GM21381 (cell line): ENCODE measurements around the gene CHD2.

Experiments
- ATAC-seq: cut with Tn5 transposase; IDR thresholded peaks from one replicate; pipeline ENCODE4 v1.9.1; 2021; ENCODE audit warnings: mild to moderate bottlenecking, moderate library complexity; ENCODE audit not compliant: unreplicated experiment

Gene CHD2

DNA sequence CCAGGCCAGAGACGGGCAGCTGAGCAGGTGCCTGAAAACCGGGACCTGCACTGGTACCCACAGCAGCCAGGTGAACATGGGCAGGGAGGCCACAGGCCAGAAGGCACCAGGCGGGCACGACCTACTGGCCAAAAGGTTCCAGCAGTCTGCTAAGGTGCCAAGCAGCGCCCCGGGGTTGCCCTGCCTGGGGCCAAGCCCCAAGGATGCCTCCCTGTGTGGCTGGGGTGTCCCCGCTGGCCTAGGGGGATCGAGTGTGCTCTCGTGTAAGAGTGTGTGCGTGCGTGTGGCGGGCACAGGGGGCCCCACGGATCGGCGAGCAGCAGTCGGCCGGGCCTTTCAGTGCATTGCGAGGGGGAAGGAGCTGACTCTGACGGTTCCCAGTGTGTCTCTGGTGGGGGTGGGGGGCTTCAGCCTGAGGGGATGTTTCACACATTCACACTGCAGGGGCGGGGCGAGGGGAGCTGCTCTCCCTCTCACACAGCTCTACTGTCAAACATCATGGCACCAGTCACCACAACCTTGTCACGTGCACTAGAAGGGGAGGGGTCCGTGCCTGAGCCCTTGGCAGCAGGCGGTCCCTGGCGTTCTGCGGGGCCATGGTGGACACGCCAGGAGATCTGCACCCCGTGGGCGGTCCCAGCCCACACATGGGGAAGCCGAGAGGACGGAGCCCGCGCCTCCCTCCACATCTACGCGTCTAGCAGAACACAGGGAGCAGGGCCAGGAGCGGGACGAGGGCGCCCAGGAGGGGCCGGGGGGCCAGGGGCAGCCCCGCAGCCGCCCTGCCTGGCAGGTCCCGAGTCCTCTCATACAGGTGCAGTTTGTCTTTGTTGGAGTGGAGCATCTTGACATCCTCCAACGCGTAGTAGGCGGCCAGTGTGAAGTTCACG, 144.4 kb downstream of the CHD2 start:
- ATAC-seq = no peak

DNA sequence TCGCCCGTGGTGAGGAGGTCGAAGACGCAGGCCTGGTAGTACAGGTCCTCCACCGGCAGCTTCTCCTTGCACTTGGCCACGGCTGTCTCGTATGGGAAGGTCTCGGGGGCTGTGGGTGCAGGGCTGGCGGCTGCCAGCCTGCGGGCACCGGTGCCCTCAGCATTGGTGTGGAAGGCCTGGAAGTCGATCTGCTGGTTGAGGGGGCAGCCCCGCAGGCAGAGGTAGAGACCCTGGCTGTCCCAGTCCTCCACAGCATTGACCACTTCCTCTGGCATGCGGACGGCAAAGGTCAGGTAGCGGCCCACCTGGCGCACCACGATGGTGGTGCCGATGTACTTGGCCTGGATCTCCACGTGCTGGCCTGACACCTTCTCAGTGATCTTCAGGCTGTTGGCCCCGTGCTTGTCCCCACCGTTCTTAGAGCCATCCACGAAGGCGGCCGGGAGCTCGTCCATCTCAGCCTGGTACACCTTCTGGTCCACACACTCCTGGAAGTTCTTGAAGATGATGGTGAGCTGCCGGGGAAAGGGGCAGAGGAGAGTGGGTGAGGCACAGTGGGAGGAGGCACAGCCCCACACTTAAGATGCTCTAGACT, 145.2 kb downstream of the CHD2 start:
- no peak for ATAC-seq

DNA sequence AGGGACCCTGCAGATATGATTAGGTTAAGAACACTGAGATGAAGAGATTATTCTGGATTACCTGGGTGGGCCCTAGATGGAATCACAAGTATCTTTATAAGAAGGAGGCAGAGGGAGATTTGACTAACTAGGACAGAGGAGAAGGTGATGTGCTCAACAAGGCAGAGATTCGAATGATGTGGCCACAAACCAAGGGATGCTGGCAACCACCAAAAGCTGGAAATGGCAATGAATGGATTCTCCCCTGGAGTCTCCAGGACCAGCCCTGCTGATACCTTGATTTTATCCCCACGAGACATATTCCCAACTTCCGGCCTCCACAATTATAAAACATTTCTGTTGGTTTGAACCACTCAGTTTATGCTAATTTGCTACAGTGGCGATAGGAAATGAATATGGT, 146.0 kb downstream of the CHD2 start:
- no peak for ATAC-seq

DNA sequence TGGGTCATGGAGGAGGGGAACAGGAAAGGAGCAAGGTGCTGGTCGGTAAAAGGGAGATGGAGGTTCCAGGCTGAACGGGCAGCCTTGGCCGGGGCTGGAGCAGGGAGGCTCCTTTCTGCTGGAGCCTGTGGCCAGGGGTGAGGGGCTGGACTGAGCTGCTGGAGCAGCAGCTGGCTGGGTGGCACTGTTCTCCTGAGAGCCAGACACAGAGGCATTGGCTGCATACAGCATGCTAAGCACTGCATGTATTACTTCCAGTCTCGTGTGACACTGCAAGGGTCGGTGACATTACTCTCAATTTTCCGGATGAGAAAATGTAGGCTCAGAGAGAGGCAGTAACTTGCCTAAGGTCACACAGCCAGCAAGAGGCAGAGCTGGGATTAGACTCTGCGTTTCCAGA, 146.6 kb downstream of the CHD2 start:
- ATAC-seq = no peak

DNA sequence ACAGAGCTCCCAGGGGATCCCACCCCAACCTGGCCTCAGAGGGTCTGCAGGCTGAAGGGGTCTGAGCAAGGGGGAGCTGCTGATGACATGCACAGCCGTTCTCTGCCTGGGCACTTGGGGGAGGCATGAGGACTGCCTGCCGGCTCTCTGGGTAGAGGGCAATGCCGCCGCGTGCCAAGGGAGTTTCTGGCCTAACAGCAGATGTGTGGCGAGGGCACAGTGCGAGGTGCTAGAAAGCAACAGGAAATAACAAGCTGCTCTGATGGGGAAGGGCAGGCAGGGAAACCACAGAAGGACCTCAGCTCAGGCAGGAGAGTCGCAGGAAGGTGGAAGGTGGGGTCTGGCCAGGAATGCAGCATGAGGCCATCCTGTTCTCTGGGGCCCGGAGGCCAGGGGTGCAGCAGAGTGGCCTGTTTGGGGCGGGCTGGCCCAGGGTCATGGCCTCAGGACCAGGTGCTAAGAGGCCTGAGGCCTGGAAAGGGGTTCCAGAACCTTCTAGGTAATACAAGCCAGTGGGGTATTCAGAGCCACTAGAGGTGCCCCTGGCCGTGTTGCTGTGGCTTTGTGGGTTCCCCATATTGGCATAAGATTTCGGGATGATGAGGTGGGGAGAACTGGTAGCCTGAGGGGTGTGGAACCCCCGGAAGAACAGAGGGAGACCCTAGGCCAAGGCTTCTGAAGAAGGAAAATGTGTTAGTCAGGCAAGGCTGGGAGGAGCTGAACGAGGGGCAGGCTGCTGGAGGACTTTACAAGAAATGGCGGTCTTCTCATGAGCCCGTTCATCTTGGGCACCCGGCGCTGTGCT, 147.7 kb downstream of the CHD2 start:
- ATAC-seq = no peak

DNA sequence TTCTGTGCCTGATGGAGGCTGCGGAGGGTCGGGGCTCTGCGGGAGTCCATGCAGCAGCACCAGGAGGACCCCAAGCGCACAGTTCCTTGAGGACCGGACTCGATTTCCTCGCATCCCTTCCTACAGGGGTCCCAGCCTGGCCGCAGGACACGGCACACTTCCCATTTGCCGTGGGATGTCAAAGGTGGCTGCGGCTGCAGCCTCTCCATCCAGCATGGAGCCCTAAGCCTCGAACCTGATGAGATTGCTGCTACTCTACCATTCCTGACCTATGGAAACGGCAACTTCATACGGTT, 148.2 kb downstream of the CHD2 start:
- no peak for ATAC-seq

DNA sequence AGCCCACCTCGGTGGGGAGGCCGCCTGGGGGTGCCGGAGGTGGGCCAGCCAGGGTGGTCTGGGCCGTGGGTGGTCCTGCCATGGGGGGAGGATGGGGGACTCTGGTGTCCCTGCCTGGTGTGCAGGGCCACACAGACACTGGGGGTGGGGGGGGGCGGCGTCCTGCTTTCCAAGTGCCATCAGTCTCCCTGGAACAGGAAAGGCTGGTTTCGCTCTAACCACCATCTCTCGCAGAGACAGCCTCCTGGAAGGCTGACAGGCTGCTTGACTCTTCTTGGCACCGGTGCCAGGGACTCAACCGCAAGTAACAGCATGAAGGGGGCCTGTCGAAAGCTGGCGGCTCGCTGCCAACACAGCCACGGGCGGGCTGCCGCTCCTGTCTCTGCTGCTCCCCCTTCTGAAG, 148.6 kb downstream of the CHD2 start:
- no peak for ATAC-seq

DNA sequence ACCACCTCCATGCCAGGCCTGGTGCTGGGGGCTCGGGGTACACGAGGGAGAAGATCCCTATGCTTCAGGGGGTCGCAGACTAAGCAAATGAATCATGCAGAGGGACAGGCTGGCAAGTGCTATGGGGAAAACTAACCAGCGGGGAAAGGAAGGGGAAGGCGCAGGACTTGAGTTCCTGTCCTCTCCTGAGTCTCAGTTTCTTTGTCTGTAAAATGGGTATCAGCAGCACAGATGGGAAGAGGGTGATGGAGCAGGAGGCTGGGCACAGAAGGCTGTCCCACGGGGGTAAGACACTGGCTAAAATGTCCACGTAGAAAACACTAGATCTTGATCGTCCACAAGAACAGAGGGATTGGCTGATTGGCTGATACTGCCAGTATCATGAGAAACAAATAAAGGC, 149.1 kb downstream of the CHD2 start:
- no peak for ATAC-seq

DNA sequence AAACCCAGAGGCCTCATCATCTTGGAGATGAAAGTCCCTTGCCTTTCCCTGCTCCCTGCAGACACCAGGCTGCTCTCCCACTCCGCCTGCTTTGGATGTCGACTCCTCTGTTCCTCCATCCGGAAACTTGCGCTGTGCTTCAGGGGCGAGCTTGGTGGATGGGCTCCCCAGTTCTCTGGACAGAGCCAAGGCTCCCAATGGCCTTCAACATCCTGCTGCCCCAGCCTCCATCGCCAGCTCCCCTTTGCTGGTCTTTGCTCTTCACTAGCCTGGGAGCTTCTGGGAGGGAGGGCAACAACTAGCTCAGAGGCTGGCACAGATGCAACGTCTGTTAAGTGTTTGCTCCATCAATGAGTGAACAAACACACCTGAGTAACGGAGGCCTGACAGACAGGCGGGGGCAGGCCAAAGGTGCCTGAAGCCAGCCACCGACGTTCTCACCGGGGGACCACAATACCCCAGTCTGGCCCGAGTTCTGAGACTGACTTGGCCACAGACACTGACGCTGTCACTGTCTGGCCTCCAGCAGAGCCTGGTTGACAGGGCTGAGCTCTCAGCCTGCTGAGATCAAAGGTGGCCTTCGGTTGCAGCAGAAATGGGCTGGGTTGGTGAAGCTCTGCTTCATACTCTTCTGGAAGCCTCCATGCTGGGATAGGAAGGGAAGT, 149.9 kb downstream of the CHD2 start:
- no peak for ATAC-seq

DNA sequence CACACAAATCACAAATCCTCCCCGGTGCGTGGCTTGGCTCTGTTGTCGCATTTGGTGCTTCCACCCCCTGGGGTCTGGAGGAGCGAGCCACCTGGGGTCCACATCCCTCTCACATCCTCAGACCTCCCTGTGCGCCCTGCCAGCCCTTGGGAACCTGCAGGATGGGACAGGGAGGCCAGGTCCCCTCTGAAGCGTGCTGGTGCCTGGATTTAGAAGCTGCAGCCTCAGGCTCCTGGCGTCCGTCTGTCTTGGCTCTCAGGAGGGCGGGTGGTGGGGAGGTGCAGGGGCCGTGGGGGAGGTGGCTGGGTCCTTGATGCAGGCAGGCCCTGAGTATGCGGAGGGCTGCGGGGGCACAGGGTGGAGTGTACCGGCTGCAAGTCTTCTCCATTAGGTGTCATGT, 150.5 kb downstream of the CHD2 start:
- ATAC-seq = no peak

DNA sequence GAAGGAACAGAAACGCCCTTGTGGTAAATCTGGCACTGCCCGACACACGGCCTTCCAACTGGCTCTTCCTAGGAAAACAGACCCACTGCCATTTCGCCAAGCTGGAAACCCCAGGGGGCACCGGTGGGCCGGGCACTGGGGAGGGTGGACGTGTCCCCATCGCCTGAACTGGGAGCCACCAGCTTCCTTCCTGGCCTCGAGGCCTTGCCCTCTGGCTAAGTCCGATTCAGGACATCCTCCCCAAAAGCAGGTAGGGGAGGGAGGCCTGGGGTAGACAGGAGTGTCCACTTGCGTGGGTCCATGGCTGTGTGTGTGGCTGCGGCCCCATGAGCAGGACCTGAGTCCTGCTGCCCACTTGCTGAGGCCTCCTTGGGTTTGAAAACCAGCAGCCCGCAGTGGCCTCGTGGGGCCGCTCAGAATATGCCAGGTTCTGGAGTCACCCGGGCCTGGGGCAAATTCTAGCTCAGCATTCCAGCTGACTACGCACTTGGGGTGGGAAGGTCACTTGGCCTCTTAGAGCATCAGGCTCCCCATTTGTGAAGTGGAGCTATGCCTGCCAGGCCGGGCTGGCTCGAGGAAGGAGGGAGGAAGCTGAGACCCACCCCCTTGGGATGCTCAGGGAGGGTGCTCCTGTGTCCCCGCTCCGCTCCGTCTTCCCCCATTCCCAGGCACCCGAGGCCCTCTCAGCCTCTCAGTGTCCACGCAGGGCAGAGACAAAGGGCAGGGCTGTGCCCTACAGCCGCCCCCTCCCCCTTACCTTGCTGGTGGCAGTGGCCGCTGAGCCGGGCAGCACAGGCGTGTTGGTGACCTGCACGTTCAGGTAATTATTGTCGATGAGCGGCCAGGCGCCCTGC, 151.3 kb downstream of the CHD2 start:
- ATAC-seq = no peak

DNA sequence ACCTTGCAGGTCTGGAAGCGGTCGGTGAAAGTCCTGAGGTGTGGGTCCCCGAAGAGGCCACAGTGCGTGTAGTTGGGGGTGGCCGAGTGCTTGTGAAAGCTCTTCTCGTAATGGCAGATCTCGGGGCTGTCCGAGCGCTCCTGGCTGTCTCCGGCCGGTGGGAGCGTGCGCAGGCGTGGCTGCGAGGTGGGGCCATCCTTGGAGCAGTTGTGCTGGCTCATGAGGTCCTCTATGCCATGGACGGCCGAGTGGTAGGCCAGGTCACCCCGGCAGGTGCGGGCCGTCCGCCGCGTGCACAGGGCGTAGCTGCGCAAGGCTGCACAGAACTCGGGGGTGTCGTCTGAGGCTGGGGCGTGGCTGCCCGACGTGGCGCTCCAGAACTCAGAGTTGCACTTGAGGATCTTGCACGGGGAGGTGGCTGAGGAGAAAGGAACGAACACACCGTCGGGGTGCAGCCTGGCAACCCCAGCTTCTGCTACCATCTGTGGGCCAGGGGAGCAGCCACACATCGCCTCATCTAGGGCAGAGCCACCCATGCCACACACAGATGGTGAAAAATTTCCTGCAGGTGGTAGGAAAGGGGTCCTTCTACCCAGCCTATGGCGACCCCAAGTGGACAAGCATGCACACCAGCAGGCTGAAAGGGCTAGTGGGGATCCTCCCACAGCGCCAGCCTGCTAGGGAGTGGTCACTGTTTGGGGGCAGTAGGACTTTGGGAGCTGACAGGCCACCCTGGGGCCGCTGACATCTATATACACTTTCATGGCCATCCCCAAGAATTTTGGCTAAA, 152.2 kb downstream of the CHD2 start:
- ATAC-seq = no peak

DNA sequence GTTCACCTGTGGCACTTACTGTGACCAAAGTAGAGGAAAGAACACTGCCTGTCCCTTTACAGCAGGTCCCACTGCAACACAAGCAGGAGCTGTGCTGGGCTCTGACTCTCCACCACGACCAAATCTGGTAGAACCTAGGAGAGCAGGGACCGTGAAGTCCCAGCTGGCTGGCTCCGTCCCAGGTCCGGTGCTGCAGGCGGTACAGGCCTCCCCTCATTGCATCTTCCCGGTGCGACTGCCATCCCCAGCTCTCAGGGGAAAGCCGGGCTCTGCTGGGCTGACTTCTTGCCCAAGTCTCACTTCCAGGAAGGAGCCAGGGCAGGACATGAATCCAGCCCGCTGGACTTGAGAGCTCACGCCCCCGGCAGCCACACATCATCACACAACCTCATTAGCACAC, 155.1 kb downstream of the CHD2 start:
- no peak for ATAC-seq

DNA sequence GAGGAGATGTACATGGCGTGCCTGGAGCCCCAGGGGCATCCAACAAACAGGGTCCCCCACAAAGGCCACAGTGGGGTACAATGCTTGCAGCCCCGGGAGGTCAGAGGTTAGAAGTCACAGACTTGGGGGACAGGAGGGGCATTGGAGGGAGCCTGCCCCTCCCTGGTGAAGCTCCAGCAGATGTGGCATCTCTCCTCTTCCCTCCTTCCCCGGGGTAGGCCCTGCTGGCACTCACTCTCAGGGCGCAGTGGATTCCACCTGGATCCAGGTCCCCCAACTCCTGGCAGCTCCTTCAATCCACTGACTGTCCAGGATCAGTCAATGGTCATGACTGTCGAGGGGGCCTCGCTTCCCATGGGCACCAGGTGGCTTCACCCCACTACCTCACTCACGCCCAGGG, 156.7 kb downstream of the CHD2 start:
- ATAC-seq = no peak

DNA sequence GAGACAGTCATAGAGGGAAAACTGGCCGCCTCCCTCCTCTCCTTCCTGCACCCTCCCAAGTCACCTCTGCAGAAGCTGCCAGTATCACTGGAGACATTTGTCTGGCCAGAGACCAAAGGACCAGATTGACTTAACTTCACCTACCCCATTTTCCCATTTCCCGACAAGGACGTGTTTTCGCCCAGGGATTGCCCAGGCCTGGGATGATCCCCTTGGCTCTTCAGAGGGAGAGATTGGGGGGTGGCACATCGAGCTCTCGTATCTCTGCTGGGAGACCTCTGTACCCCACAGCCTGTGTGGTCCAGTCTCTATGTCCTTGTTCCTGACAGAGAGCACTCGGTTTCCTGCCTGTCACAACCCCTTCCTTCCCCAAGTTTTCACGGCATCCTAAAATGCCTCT, 157.5 kb downstream of the CHD2 start:
- ATAC-seq = no peak

DNA sequence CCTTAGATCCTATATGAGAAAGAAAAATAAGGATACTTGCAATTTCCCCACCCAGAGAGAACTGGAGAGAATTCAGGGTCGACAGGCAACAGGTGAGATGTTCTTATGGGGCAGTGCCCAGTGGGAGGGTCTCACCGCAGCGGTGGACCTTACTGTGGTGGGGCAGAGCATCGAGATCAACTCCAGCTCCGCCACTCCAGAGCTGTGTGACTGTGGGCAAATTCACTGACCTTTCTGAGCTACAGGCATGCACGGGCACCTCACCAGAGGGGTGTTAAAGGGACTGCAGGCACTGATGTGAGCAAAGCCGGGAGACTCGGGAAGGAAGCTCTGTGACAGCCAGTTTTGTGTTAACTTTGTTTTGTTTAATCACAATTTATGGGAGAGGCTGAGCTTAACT, 158.0 kb downstream of the CHD2 start:
- ATAC-seq = no peak

DNA sequence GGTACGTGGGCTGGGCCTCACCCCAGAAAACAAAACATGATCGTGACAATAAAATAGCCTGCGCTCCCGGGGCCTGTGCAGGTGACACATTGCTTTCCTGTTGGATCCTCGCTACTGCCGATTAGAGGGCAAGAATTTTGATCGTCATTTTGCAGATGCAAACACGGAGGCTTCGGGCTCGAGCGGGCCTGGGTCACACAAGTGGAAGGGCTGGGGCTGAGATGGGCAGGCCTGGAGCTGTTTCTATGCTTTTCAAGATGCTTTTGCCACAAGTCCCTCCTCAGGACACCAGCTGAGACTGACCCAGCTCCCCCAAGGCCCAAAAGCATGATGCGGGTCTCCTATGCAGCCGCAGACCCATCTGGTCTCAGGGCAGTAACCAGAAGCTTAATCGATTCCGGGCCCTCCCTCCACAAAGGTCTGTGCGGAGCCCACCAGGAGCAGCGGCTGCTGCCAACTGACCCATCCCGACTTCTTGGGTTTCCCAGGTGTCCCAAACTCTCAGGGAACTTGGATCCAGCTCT, 158.8 kb downstream of the CHD2 start:
- no peak for ATAC-seq

DNA sequence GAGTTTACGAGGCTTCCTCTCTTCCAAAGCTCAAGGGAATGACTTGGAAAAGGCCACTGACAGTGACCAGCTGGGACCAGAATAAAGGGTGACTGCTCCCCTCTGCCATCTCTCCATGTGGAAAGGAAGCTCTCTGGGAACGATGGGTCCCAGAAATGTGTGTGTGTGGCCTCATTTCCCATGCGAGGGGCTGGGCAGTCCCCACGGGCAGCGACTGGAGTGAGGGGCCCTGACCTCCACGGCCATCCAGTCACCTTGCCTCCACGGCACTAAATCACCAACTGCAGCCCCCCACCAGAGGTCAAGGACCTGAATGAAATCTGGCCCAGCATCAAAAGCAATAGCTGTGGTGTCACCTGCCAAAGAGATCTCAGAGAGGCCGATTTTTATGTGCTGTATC, 159.3 kb downstream of the CHD2 start:
- no peak for ATAC-seq
